ENCODE results near the gene PCSK6. TPM values are rescaled to one million over a fixed set of nuclear protein-coding genes. Genes with fewer than 3 reads are reported as not detected.

PCSK6 gene
- total RNA-seq, 1 donor from 2014 or later = 1.3 TPM

GRCh38 chr15:101500865-101501551 lies 11.5 kb upstream of the PCSK6 start:
- Histone ChIP-seq H3K4me3 (ENCODE audit: insufficient read depth, low read depth, low read length) (no peak overlapping the region), H3K4me1 (ENCODE audit: insufficient read depth, low read length) (no peaks in the 10 kb centered on the region), H3K4me2 (ENCODE audit: low read length) (no peak overlapping the region), H3K9me3 (ENCODE audit: insufficient read depth, low read depth, low read length) (no peaks in the 10 kb centered on the region), H3K79me2 (ENCODE audit: insufficient read depth, low read length) (no peaks in the 10 kb centered on the region), H3K9ac (ENCODE audit: low read length) (no peak overlapping the region), H3K27me3 (ENCODE audit: insufficient read depth, low read length) (peaks cover 6% of the 10 kb centered on the region), H2AFZ (ENCODE audit: low read depth, low read length) (no peak overlapping the region), H3K27ac (ENCODE audit: low read depth, low read length) (no peak overlapping the region), H4K20me1 (ENCODE audit: insufficient read depth, low read length) (no peaks in the 10 kb centered on the region), H3K36me3 (ENCODE audit: insufficient read depth, low read length) (no peaks in the 10 kb centered on the region)
- no peaks in the 10 kb centered on the region for H3K9me3 Mint-ChIP-seq (ENCODE audit: unreplicated experiment)
- peaks cover 3% of the 10 kb centered on the region for H3K36me3 Mint-ChIP-seq (ENCODE audit: low read depth, unreplicated experiment)
- DNase-seq (ENCODE audit: low read depth) = no peak
- H3K27ac Mint-ChIP-seq (ENCODE audit: unreplicated experiment) = no peak overlapping the region
- TF ChIP-seq CTCF (IDR thresholded peaks at IDR 0.05; ENCODE audit: insufficient read depth, low read depth, low read length) (no peak), EZH2 (IDR thresholded peaks at IDR 0.05; ENCODE audit: insufficient read depth, low read length) (no peak)
- H3K4me1 Mint-ChIP-seq (ENCODE audit: low read depth, unreplicated experiment) = peaks cover 4% of the 10 kb centered on the region
- FAIRE-seq = no peak
- H3K4me3 Mint-ChIP-seq (ENCODE audit: unreplicated experiment) = no peak overlapping the region
- H3K27me3 Mint-ChIP-seq (ENCODE audit: low read depth, unreplicated experiment) = peaks cover 44% of the 10 kb centered on the region

- Histone ChIP-seq H3K79me2 (ENCODE audit: insufficient read depth, low read length) (no peaks in the 10 kb centered on the region), H3K27ac (ENCODE audit: low read depth, low read length) (no peak overlapping the region), H3K4me2 (ENCODE audit: low read length) (no peak overlapping the region), H4K20me1 (ENCODE audit: insufficient read depth, low read length) (no peaks in the 10 kb centered on the region), H3K9ac (ENCODE audit: low read length) (no peak overlapping the region), H3K4me1 (ENCODE audit: insufficient read depth, low read length) (no peaks in the 10 kb centered on the region), H3K27me3 (ENCODE audit: insufficient read depth, low read length) (peaks cover 10% of the 10 kb centered on the region), H3K36me3 (ENCODE audit: insufficient read depth, low read length) (no peaks in the 10 kb centered on the region), H2AFZ (ENCODE audit: low read depth, low read length) (no peak overlapping the region), H3K9me3 (ENCODE audit: insufficient read depth, low read depth, low read length) (no peaks in the 10 kb centered on the region), H3K4me3 (ENCODE audit: insufficient read depth, low read depth, low read length) (no peak overlapping the region)
- TF ChIP-seq EZH2 (IDR thresholded peaks at IDR 0.05; ENCODE audit: insufficient read depth, low read length) = no peak
- no peak for TF ChIP-seq CTCF (IDR thresholded peaks at IDR 0.05; ENCODE audit: insufficient read depth, low read depth, low read length)
- no peak for DNase-seq (ENCODE audit: low read depth)
- H3K4me3 Mint-ChIP-seq (ENCODE audit: unreplicated experiment) = no peak overlapping the region
- no peaks in the 10 kb centered on the region for H3K9me3 Mint-ChIP-seq (ENCODE audit: unreplicated experiment)
- H3K36me3 Mint-ChIP-seq (ENCODE audit: low read depth, unreplicated experiment) = peaks cover 3% of the 10 kb centered on the region
- peaks cover 4% of the 10 kb centered on the region for H3K4me1 Mint-ChIP-seq (ENCODE audit: low read depth, unreplicated experiment)
- peaks cover 53% of the 10 kb centered on the region for H3K27me3 Mint-ChIP-seq (ENCODE audit: low read depth, unreplicated experiment)
- no peak overlapping the region for H3K27ac Mint-ChIP-seq (ENCODE audit: unreplicated experiment)
- no peak for FAIRE-seq
Measured at GRCh38 chr15:101499863-101500713, 10.6 kb upstream of the PCSK6 start.
